ENCODE data around the gene NFKBIA.
"Not testable (repeated sequence)": the region's sequence is repeated elsewhere in the genome, so short reads cannot be mapped to it uniquely, and the experiment has no call there.

The NFKBIA gene

DNA sequence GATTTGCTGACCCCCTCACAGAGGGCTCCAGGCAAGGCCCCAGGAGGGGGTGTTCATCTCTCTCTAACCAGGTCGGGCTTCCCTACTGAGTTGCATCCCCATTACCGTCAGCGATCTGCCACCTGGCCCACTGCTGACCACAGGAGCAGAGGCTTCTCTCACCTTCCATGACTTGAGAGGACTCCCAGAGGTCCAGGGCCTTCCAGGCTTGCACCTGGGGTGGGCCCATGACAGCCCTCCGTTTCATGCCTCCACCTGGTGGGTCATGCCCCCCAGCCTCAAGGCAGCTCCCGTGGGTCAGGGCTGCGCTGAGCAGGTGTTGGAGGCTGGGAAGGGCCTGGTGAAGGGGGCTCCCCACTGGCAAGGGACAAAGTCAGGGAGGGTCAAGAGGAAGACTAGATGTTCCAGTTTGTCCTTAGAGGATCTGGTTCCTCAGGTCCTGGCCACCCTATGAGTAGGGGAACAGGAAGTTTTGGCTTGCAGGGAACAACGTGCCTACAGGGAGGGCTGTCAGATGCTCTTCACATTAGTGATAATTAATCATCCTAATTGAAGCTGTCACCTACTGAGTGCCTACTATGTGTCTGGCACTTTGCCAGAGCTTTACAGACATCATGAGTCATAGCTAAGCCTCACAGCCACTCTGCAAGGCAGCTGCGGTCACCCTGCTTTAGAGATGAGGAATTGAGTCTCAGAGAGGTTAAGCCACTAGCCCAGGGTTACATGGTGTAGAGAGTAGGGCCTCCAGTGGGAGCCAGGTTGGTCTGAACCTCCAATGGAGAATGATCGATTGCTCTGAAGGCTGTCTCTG is 13.8 kb downstream of the NFKBIA start:
- no peak for DNase-seq (ENCODE audit: low read depth)

DNA sequence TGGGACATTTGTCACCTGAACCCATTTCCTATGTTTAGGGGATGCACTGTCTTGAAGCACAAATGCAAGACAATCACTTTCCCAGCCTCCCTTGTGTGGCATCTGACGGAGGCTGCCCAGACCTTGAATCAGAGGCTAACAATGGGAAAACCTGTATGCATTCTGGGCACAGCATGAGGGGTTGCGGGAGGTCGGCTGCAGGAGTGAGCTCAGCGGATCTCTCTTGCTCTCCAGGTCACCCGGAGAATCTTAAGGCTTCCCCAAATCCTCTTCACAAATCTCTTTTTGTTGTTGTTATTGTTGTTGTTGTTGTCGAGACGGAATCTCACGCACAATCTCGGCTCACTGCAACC is 15.3 kb downstream of the NFKBIA start:
- DNase-seq (ENCODE audit: low read depth): no peak

GRCh38 chr14:35388656-35389314 is 15.8 kb downstream of the NFKBIA start:
- no peak for DNase-seq (ENCODE audit: low read depth)

GRCh38 chr14:35387713-35388579 is 16.6 kb downstream of the NFKBIA start:
- DNase-seq (ENCODE audit: low read depth): no peak

DNA sequence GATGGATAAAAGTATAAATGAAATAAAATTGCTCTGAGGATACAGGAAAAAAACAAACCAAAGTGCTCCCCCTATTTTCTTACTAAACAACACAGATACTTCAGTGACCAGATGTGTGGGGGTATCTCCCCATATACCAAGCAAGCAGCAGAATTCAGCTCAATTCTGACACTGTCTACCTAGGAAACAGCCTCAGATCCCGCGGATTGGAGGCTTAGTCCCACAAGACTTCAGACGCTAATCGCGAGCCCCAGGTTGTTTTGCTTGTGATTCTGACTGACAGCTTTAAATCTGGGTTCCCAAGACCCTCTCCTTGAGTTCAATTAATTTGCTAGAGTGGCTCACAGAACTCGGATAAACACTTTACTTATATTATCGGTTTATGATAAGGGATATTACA is 17.3 kb downstream of the NFKBIA start:
- no peak for DNase-seq (ENCODE audit: low read depth)

DNA sequence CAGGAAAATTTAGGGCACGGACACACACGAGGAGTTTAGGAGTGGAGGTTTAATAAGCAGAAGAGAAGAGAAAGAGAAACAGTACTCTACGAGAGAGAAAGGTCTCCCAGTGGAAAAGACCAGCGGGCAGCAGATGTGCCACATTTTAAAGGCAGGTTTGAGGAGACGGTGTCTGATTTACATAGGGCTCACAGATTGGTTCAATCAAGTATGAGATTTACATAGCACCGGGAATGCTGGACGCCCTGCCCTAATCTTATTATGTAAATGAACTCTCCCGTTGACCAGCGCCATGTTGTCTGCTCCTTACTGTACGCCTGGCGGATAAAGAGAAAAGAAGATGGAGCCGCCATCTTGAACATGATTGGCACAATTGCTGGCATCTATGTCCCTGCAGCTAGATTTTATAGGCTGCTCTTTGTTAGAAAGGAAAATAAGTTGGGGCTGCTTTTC is 17.9 kb downstream of the NFKBIA start:
- no peak for DNase-seq (ENCODE audit: low read depth)

DNA sequence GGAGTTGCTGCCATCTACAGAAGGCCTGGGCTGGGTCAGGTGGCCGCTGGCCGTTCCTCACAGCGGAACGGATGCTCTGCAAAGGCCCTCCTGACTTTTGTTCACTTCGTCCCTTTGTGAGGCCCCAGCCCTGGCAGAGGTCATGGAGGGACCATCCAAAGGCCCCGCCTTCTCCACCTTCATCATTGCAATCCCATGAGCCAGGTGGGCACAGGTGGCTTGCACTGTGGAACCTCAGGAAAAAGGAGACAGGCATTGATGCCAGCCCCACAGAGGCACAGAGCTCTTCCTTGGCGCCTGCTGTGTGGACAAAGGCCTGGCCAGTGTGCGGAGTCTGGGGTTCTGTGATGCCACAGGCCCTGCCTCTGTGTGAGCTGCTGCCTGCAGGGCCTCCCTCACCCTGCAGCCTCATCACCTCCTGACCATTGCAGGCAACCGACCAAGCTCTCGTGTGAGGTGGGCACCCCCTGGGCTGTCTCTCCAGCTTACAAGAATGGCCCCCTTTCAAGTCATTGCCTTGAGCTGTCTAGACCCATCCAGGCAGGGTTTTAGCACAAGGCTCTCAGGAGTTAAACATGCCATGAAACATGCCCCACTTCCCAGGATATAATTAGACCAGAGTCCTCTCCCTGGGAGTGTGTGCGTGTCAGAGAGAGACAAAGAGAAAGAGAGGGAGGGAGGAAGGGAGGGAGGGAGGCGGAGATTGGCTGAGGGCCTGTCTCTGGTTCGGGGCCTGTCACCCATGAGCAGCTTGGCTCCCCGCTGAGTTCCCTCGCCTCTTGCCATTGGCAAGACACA is 19.3 kb downstream of the NFKBIA start:
- DNase-seq (ENCODE audit: low read depth): no peak

- no peak for DNase-seq (ENCODE audit: low read depth)
These were observed 20.0 kb downstream of the NFKBIA start for GRCh38 chr14:35384455-35385041.

DNA sequence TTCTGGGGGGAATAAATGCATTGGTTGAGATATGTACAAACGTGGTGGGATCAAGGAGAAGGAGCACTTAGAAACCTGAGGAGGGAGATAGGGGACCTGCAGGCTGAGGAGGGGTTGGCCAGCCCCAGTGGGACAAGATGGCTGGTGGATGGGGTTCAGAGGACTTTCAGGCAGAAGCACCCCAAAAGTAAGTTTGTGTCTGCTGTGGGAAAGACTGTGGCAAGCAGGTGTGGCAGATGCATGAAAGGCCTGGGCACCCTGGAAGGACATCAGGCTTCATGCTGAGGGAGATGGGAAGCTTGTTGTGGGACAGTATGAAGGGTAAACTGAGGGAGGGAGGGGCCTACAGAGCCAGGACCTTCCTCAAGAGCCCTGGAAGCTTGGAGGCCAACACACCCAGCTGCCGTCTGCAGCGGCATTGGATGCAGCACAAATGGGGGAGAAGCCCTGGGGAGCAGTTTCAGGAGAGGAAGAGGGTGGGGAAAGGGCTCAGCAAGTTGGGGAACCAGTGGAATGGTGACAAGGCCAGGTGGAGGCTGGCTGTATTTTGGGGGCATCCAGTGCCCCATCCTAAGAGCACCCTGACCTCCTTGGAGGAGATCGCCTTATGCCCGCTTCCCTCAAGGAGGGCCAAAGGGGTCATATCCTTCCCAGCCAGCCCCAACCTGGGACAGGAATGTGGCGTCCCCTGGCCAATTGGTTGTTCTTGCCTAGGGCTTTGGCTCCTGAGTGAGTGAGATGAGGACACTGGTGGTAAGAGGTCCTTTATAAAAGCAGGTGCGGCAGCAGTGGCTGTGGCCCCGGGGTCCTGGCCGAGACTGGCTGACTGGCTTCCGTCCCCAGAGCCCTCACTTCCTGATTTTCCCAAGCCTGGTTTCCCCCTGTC is 20.7 kb downstream of the NFKBIA start:
- DNase-seq (ENCODE audit: low read depth): no peak

DNA sequence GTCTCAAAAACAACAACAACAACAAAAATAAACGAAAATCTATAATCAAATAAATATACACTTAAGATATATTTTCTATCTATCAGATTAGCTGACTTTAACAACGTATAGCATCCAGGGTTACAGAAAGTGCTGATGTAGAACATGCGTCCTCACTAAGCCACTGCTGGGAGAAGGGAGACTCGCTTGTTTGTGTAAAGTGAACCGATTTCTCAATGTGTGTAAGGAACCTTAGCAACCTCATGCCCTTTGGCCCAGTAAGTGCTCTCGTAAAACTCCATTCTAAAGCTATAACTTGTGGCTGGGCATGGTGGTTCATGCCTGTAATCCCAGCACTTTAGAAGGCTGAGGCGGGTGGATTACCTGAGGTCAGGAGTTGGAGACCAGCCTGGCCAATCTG is 23.8 kb downstream of the NFKBIA start:
- no peak for DNase-seq (ENCODE audit: low read depth)

GRCh38 chr14:35379234-35379933 is 25.2 kb downstream of the NFKBIA start:
- not testable (repeated sequence) for DNase-seq (ENCODE audit: low read depth)

DNA sequence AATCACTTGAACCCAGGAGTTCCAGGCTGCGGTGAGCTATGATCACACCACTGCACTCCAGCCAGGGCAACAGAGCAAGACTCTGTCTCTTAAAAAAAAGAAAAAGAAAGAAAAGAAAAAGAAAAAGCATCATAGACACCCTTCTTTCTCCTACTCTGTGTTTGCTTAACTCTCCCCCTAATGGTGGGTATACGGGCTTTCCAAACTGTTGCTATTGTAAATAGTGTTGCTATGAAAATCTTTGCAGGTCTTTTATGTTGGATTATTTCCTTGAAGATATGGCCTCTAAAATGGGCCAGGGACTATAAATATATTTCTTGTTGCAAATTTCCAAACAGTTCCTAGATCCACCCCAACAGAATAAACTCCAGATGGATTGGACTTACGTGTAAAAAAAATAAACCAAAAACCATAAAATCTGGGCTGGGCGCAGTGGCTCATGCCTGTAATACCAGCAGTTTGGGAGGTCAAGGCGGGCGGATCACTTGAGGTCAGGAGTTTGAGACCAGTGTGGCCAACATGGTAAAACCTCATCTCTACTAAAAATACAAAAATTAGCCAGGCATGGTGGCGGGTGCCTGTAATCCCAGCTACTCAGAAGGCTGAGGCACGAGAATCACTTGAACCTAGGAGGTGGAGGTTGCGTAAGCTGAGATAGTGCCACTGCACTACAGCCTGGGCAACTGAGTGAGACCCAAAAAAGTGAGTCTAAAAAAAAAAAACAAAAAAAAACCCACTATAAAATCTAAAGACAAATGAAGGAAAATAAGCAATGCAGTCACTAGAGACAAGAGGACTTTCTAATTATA is 25.9 kb downstream of the NFKBIA start:
- no peak for DNase-seq (ENCODE audit: low read depth)

DNA sequence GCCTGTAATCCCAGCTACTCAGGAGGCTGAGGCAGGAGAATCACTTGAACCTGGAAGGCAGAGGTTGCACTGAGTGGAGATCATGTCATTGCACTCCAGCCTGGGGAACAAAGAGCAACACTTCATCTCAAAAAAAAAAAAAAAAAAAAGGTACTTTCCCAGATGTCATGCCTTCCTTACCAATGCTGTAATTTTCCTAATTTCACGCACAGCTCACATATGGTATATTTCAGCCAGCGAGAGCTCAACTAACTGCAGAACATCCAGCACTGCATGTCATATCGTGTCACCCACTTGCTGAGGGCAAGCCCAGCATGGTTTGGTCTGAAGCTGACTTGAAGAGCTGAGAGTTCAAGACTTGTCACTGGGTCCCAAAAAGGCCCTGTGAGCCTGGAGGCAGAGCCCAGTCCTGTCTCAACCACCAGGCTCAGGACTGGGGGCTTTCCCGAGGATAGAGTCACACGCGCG is 29.0 kb downstream of the NFKBIA start:
- DNase-seq (ENCODE audit: low read depth): no peak

GRCh38 chr14:35374263-35374712 is 30.3 kb downstream of the NFKBIA start:
- no peak for DNase-seq (ENCODE audit: low read depth)

GRCh38 chr14:35373208-35373607 is 31.3 kb downstream of the NFKBIA start:
- DNase-seq (ENCODE audit: low read depth): not testable (repeated sequence)

DNA sequence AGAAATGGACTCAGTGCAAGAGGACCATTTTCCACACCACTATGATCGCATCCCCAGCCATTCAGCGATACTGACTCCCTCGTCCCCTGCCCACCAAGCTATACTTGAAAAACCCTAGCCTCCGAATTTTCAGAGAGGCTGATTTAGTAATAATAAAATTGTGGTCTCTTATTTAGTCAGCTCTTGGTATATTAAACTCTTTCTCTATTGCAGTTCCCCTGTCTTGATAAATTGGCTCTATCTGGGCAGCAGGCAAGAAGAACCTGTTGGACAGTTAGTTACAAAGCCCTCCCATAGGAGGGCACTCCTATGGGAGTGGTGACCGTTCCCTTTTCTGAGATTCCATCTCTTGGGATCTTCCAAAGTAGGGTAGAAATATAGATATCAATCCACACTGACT is 33.6 kb downstream of the NFKBIA start:
- no peak for DNase-seq (ENCODE audit: low read depth)

GRCh38 chr14:35369701-35370191 is 34.8 kb downstream of the NFKBIA start:
- no peak for DNase-seq (ENCODE audit: low read depth)

DNA sequence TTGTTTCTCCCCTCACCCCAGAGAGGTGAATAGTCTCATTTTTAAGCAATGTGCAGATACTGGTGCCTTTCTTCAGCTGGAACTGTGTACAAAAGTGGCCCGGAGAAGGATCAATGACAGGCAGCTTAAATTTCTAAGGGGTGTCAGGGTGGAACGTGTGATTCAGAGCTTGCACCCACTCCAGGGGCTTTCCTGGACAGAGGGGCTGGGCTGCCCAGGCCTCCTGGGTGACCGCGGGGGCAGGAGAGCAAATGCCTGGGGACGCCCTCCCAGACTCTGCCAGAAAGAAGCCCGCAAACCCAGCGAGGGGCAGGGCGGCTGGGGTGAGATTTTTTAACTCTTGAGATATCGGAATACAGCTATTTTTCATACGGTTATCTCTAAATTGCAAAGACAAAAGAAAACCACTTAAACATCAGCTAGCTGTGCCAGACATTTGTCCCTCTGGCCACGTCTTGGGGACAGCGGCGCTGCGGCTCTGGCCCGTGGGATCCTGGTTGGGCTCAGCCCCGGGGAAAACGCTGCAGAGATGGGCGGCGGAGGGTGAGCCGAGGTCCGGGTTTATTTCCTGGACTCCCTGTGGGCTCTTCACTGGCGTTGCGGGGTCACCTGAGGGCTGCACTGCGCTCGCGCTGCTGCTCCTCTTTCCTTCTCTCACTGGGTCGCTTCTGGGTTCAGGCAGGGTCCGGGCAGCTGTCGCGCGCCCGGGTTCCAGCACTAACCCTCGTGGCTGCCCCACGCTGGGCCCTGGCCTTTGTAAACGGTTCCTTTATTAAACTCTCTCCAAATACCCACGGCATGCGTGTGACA is 35.8 kb downstream of the NFKBIA start:
- no peak for DNase-seq (ENCODE audit: low read depth)

Measured in stimulated activated CD8-positive, alpha-beta memory T cell treated with anti-CD3 and anti-CD28 coated beads, Interleukin-15, amount 100 ng/mL, for 1 hour (primary cell).